ENCODE data around the gene CARD14. TPM values are rescaled to one million over a fixed set of nuclear protein-coding genes. Genes with fewer than 3 reads are reported as not detected.

Gene CARD14
- total RNA-seq, 1 experiment from 2014 or later: 0.62 TPM

DNA sequence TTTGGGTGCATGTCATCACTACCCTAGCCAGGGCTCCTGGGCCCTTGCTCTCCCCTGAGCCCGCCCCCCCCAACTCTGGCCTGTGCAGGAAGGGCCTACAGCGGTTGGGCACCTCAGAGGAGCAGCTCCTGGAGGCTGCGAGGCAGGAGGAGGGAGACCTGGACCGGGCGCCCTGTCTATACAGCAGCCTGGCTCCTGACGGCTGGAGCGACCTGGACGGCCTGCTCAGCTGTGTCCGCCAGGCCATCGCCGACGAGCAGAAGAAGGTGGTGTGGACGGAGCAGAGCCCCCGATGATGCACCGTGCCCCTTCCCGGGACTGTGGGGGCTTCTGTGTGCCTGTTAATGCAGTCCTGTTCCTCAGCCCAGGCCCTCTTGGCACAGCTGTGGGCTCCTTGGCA lies 38.2 kb downstream of the CARD14 start:
- DNase-seq (ENCODE audit: extremely low read depth, low read depth): no peak

DNA sequence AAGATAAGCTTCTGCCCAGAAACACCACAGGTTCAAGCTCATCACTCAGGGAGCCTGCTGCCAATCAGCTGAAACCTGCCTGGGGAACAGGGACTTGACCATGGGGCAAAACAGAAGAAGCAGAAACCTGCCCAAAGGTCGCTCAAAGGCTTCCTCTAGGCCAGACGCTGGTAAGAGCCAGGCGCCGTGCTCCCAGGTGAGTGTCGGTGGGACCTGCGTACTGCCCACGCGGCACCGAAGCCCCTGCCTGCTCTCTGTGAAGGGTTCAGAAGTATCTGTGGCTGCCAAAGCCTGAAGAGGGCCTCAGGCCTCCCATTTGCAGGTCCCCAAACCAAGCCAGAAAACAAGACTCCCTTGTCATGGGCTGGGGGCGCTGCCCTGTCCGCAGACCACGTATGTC lies 39.9 kb downstream of the CARD14 start:
- no peak for DNase-seq (ENCODE audit: extremely low read depth, low read depth)

DNA sequence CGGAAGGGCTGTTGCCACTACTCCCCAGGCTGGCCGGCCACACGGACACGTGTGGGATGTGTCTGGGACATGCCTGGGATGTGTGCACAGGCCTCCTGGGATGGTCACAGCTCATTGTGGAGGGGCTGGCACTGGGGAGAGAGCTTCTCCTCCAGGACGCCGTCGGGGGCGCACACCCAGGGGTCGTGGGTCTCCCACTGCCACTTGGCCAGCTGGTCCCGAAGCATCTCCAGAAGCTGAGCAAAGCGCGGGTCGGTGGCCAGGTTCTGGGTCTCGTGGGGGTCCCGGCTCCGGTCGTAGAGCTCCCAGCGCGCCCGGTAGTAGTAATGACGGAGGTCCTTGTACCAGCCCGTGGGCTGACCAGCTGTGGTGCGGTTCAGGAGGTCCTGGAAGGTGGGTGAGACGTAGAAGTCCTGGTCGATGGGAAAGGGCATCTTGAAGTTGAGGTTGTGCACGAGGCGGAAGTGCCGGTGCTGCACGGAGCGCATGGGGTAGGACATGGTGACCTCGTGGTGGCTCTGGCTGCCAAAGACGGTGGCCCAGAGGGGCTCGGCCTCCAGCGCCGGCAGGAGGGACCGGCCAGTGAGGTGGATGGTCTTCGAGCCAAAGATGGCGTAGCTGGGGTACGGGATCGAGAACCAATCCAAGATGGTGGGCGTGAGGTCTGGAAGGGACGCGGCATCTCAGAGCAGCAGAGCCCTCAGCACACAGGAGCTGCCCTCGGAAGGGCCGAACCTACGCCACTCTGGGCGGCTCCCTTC lies 40.7 kb downstream of the CARD14 start:
- no peak for DNase-seq (ENCODE audit: extremely low read depth, low read depth)

DNA sequence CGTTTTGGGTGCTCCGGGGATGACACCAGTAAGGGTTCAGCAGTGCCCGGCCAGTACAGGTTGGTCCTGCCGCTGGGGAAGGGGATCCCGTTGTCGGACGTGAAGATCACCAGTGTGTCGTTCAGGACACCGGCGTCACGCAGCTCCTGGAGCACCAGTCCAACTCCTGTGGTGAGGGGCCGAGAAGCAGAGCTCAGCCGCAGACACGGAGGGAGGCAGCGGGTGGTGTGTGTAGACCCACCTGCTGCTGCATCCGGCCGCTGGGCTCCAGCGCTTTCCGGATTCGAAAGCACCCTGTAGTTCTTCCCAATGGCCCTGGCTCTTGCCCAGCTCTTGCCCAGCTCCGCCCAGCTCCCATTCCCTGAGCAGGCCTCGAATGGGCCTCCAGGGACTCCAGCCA lies 42.3 kb downstream of the CARD14 start:
- DNase-seq (ENCODE audit: extremely low read depth, low read depth): no peak

DNA sequence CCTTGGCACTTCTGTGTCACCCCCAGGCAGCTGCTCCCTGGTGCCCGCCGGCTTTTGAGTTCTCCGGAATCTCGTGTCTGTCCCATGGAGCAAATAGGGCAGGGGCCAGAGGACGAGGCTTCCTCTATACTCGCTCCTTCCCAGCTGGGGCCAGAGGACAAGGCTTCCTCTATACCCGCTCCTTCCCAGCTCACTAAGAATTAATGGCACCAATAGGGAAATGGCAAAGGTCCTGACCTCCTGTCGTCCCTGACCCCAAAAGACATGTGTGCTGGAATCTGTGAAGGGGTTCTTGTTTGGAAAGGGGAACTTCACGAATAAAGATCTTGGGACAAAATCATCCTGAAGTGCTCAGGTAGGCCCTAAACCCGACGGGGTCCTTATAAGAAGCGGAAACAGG lies 42.7 kb downstream of the CARD14 start:
- no peak for DNase-seq (ENCODE audit: extremely low read depth, low read depth)

DNA sequence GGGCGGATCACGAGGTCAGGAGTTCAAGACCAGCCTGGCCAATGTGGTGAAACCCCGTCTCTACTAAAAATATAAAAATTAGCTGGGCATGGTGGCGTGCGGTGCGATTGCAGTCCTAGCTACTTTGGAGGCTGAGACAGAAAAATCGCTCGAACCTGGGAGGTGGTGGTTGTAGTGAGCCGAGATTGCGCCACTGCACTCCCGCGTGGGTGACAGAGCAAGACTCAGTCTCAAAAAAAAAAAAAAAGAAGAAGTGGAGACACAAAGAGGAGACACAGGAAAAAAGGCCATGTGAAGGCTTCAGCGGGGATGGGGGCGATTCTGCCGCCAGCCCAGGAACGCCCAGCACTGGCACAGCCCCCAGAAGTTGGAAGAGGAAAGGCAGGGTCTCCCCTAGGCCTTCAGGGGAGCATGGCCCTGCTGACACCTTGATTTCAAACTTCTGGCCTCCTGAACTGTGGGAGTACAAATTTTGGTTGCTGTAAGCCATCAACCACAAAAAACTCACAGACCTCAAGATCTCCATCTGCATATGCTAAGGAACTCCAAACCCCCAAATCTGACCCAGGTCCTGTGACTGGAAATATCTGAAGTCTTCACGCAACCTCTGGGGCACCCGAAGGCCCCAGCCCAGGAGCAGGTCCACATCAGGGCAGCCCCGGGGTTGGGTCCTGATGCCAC lies 43.3 kb downstream of the CARD14 start:
- DNase-seq (ENCODE audit: extremely low read depth, low read depth): no peak

DNA sequence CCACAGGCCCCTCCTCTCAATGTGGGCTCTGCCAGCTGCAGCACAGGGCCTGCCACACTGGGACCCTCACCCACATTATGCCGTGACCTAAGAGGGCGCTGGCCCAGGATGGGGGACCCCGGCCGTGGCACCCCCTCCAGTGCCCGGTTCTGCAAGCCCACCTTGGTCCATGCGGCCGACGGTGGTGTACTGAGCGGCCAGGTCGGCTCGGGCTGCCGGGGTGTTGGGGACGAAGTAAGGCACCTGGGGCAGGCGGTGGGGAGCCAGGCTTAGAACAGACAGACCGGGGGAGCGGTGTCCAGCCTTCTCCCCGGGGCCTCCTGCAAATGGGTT lies 43.8 kb downstream of the CARD14 start:
- no peak for DNase-seq (ENCODE audit: extremely low read depth, low read depth)

DNA sequence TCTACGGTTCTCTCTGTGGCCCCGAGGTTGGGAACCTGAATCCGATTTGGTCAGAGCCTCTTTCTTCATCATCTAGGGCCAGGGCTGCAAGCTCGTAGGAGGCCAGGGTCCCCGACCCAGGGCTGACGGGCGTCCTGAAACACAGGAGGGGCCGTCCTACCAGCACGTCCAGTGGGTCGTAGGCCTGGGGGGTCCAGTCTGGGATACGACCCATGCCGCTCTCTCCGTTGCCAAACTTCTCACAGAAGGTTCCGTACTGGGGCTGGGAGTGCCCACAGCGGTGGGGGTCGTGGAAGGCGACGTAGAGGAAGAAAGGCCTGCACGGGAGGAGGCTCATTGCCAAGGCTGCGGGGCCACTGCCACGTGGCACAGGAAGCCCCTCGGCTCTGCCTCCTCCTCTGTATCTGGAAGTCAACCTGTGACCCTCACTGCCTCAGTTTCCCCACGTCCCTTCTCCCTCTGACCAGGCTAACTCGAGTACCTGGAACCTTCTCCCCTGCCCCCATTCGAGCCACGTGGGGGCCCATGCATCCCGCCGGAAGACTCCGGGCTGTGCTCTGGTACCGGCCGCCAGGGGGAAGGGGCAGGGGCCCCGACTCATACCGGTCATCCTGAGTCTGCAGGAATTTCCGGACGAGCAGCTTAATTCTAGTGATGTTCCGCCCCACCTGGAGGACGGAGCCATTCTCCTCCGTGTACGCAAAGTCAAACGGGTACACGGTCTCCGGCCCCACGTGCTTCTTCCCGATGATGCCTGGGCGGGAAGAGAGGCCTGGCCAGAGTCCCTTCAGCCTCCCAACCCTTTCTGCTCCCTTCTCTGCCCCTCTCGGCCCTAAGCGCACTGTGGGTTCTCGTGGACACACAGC lies 44.4 kb downstream of the CARD14 start:
- DNase-seq (ENCODE audit: extremely low read depth, low read depth): no peak

DNA sequence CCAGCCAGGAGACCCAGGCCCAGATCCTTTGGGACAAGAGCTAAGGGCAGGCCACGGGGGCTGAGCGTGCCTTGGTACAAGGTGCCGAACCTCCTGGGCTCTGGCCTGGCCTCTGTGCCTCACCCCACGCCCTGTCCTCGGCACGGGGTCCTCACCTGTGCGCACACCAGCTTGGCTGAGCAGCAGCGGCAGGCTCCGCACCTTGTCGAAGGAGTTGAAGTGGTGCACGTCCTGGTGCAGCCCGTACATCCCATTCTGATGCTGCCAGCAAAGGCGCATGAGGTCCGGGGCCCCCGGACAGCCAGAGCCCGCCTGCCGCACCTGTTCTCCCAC lies 45.0 kb downstream of the CARD14 start:
- DNase-seq (ENCODE audit: extremely low read depth, low read depth): no peak

DNA sequence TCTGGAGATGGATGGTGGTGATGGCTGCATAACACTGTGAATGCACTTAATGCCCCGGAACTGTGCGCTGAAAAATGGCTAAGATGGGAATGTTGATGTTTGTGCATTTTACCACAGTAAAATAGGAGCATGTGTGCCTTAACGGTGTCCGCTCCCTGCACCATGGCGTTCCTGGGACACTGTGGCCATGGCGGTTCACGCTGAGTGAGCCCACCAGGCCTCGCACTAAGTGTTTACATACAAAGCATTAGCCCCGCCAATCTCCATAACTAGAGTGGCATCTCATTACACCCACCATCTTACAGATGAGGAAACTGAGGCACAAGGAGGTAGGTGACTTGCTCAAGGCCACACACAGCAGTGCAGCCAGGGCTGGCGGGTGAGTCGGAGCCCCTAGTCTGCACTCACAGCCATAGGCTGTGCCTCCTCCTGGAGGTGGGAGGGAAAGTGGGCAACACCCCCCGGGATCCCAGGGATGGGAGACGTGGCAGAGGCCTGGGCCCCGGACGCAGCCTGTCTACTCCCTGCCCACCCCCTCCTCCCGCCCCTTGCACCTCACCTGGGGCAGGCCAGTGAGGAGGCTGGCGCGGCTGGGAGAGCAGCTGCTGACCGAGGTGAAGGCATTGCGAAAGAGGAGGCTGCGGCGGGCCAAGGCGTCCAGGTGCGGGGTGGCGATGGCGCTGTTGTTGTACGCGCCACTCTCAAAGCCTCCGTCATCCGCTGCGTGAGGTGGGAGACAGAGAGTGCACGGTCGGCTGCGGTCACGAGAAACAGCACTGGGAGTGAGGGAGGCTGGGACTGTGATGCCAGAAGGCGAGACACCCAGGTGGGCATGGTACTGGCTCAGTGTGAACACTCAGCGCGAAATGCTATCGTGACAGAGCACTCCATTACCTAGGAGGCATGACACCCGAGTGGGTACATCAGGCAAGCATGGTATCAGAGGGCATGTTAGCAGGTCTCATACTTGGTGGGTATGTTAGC lies 46.9 kb downstream of the CARD14 start:
- no peak for DNase-seq (ENCODE audit: extremely low read depth, low read depth)

DNA sequence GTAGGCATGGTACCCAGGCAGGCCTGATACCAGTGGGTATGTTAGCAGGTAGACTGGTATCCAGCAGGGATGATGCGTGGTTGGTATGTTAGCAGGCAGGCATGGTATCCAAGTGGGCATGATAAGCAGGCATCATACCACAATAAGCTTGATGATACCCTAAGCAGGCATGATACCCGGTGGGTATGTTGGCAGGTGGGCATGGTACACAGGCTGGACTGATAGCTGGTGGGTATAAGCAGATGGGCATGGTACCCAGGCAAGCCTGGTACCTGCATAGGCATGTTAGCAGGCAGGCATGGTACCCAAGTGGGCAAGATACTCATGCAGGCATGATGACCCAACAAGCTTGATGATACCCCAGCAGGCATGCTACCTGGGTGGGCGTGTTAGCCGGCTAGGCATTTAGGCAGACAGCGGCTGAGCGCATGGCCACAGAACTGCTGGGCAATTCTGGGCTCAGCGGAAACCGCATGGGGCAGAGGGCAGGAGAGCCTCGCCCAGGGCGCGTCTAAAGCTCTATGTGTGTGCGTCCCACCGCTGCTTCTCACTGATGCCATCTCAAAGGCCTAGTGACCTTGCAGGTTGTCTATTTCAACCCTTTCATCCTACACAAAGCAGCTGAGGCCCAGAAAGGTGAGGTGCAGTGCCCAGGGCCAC lies 48.0 kb downstream of the CARD14 start:
- DNase-seq (ENCODE audit: extremely low read depth, low read depth): no peak

DNA sequence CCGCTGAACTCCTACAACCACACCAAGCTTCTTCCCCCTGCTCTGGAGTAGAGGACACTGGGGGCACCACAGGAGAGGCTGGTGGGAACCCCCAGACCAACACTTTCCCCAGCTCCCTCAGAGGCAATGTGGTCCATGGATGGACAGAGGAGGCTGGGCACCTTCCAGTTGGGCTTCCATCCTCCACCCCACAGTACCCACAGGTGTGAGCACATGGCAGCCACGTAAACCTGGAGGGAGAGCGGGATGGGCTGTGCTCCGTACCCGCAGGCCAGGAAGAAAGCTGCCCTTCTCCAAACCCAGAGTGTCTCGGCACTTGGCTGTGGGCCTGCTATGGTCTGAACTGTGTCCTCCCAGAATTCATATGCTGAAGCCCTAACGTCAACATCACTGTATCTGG lies 48.6 kb downstream of the CARD14 start:
- DNase-seq (ENCODE audit: extremely low read depth, low read depth): no peak

DNA sequence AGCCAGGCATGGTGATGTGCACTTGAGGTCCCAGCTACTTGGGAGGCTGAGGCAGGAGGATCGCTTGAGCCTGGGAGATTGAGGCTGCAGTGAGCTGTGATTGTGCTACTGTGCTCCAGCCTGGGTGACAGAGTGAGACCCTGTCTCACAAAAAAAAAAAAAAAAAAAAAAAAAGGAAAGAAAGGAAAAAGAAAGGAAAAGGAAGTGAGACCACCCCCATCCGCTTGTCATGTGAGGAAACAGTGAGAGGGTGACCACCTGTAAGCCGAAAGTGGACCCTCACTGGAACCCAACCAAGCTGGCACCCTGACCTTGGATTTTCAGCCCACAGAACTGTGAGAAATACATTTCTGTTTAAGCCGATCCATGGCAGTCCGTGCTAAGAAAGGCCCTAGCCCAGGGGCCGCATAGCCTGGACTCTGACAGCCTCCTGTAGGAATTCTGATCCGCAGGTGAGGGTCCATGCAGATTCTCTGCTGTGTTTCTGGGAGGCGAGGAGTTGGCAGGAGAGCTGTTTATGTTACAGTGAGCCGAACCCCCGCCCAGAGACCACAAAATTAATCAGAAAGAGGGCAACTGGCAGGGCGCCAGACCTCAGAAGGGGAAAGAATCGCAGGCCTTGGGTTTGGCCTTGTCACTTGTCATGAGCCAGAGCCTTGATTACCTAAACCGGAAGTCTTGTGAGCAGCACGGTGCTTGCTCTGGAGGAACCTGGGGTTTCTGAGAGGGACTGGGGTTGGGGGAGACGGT lies 49.4 kb downstream of the CARD14 start:
- no peak for DNase-seq (ENCODE audit: extremely low read depth, low read depth)

DNA sequence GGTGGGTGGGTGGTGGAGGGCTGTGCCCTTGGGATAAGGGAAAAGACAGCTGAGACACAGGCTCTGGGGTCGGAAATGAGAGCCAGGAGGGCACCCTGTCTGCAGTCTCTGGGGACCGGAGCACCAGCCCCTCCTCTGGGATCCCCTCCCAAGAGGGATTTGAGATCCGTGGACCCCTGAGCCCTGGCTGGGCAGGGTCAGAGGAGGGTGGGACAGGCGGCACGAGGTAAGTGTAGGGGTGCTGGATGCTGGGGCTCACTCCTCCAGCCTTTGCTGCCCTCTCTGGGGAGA lies 49.9 kb downstream of the CARD14 start:
- no peak for DNase-seq (ENCODE audit: extremely low read depth, low read depth)

DNA sequence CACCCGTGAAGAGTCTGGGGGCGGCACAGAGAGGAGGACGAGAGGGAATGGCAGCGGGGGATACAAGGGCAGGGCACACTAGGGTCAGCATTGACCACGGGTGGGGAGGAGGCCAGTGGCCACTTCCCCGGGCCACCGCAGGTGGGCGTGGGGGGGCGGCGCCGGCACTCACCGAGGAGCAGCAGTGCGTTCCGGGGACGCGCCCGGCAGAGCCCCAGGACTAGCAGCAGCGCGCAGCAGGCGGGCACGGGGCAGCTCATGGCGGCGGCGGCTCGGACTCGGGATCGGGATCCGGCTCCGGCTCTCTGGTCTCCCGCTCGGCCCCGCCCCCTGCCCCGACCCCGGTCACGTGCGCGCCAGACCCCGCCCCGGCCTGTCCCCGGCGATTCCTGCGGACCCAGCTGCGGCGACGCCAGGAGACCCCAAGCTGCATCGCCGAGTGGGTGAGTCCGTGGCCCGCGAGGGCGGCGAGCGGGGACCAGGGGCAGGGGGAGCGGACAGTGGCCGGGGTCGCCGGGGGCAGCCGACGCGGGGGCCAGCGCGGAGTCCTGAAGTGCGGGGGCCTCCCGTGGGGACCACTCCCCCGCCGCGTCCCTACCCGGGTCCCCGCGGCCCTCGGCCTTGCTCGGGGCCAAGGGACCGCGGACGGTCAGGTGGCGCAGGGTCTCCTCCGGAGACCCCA lies 50.4 kb downstream of the CARD14 start, which contains the start of the genes SGSH and SLC26A11:
SGSH (minus strand) TSS at position 280 of the 682 bp plus-strand sequence; CDS start at position 260, 20 bp downstream.
SLC26A11 (plus strand) TSS at position 374 of the 682 bp plus-strand sequence. CDS start 1,134 bp downstream, outside the sequence.
- DNase-seq (ENCODE audit: extremely low read depth, low read depth): peak; percentile 59

DNA sequence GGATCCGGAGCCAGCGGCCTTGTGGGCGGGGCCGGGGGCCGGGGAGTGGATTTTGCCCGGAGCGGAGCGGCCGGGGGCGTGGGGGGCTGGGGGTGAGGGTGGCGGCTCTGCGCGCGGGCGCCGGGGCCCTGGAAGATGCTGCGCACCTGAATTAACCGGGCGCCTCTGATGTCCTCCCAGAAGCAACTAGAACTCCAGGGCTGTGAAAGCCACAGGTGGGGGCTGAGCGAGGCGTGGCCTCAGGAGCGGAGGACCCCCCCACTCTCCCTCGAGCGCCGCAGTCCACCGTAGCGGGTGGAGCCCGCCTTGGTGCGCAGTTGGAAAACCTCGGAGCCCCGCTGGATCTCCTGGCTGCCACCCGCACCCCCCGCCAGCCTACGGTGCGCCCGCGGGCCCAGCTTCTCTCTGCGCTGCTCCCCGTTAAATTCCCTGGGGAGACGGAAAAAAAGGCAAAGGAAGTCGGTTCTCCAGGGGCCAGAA lies 50.9 kb downstream of the CARD14 start:
- DNase-seq (ENCODE audit: extremely low read depth, low read depth): no peak

DNA sequence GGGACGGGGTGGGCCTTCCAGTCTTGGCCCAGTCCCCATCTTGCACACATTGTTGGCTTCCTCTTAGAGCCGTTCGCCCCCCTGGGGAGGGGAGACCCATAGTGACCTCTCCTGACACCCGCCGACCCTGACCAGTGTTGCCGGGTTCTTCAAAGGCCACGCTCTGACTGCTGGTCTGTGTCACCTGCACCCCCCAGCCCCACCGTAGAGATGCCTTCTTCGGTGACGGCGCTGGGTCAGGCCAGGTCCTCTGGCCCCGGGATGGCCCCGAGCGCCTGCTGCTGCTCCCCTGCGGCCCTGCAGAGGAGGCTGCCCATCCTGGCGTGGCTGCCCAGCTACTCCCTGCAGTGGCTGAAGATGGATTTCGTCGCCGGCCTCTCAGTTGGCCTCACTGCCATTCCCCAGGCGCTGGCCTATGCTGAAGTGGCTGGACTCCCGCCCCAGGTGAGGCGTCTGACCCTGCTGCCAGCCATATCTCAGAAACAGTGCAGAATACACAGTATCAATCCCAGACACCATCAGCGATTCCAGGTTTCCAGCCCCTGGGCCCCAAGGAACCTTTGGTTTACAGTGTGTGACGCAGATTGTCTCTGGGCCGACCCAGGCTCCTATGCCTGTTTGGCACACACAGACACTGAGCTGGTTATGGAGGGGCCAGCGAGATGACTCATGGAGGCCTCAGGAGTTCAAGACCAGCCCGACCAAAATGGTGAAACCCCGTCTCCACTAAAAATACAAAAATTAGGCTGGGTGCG lies 51.7 kb downstream of the CARD14 start:
- DNase-seq (ENCODE audit: extremely low read depth, low read depth): no peak
